ENCODE data around the gene RANBP9.

The RANBP9 gene

DNA sequence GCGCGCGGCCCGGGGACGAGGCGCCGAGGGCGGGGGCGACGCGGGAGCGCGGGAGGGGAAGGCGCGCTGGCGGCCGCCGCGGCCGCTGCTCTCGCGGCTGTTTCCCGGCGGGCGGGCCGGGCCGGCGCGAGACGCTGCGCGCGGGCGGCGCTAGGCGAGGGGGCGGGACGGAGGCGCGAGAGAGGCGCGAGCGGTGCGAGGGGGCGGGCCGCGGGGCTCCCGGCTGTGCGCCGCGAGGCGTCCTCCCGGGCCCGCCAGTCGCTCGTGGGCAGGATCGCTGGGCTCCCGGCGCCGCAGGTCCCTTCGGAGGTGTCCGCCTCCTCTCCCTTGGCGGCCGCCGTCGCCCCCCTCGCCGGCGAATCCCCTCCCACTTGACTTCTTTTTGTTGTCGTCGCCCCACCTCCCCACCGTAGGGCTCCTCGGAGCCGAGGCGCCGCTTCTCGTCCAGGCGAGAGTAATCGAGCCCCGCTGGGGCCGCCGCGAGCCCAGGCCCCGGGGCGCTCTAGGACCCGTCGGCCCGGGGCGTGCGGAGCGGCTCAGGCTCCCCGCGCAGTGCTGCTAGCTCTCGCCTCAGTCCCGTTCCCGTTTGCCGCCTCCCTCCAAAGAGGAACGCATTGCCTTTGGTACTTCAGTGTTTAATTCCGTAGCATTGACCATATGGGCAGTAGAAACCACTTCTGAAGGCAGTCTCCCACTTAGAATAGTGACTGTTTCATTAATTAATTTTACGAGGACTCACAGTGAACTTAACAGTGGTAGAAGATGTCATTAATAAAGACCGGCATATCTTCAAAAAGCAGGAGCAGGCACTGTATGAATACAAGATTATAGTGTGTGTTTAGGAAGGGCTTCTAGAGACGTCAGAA, at the start of gene RANBP9:
RANBP9 (minus strand) TSS at position 103 of the 866 bp plus-strand sequence. CDS start 330 bp downstream, outside the sequence.
- H3K4me2 ChIP-seq (ENCODE audit: low read length): peak within 1 kb of the TSS; percentile 94
- H3K9me3 ChIP-seq (ENCODE audit: control insufficient read depth, insufficient read depth, low read length): no peaks in the 10 kb centered on the region
- peaks cover 28% of the 10 kb centered on the region for H3K4me1 ChIP-seq (ENCODE audit: control insufficient read depth, low read length)
- H3K27me3 ChIP-seq (ENCODE audit: control insufficient read depth, low read length): no peaks in the 10 kb centered on the region
- H3F3A ChIP-seq (ENCODE audit: control insufficient read depth, insufficient read depth): peaks cover 14% of the 10 kb centered on the region
- peak within 1 kb of the TSS; percentile 88 for H3K4me3 ChIP-seq (ENCODE audit: low read length)
- peaks cover 7% of the 10 kb centered on the region for H4K20me1 ChIP-seq (ENCODE audit: control insufficient read depth, insufficient read depth, low read depth, low read length)
- H3K9me2 ChIP-seq (replicated peaks; ENCODE audit: control insufficient read depth, low read length): no peaks in the 10 kb centered on the region; the same call in 1 of the 2 replicates
- peaks cover 40% of the 10 kb centered on the region for H3K79me2 ChIP-seq (ENCODE audit: control insufficient read depth, low read length)
- TF ChIP-seq, protein P1, sequence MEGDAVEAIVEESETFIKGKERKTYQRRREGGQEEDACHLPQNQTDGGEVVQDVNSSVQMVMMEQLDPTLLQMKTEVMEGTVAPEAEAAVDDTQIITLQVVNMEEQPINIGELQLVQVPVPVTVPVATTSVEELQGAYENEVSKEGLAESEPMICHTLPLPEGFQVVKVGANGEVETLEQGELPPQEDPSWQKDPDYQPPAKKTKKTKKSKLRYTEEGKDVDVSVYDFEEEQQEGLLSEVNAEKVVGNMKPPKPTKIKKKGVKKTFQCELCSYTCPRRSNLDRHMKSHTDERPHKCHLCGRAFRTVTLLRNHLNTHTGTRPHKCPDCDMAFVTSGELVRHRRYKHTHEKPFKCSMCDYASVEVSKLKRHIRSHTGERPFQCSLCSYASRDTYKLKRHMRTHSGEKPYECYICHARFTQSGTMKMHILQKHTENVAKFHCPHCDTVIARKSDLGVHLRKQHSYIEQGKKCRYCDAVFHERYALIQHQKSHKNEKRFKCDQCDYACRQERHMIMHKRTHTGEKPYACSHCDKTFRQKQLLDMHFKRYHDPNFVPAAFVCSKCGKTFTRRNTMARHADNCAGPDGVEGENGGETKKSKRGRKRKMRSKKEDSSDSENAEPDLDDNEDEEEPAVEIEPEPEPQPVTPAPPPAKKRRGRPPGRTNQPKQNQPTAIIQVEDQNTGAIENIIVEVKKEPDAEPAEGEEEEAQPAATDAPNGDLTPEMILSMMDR (IDR thresholded peaks at IDR 0.05; ENCODE audit: low read depth, low read length, poor library complexity, severe bottlenecking): no peak
- no peak for TF ChIP-seq EZH2phosphoT487 (IDR thresholded peaks at IDR 0.05; ENCODE audit: borderline replicate concordance, low read length)
- peaks cover 19% of the 10 kb centered on the region for H3K36me3 ChIP-seq (ENCODE audit: control insufficient read depth, low read length)
- peak within 1 kb of the TSS; percentile 87 for H3K27ac ChIP-seq (ENCODE audit: low read depth, low read length)

DNA sequence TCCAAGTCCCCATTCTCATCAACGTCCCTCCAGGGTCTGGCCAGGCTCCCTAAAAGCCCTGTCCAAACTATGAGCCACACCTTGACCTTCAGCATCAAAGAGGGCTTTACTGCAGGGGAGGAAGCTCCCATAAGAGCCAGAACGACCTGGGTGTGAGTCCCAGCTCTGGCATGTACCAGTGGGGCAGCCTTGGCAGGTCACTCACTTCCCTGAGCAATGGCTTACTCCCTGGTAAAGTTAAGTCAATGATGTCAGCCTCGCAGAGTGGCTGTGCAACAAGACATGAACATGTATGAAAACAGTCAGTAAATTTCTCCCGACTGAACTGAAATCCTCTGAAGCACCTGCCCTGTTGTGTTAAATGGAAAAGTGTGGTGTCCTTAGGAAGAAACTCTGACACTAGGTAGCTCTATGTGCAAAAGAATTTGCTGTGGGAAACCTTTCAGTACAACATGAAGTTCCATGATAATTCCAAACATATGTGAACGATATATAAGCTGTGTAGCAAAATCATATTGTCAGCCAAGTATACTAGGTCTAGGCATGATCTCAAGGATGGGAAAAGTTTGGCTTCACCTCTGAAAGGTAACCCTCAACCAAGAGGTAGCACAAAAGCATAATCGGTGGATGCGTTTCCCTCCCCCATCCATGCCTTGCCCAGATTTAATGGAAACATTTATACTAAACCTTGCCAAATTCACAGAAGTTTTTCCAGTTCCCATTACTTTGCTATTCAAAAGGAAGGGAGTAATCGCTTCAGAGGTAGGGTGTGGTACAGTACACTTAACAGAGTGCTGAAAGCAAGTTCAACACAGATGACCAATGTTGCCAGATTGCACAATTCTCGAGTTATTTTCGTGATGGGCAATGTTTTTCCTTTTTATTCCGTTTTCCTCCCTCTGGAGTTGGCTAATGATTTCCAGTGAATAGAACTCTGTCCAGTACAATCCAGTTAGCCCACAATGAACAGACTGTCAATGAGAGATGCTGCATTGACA, 49.0 kb upstream of the RANBP9 start:
- H3K79me2 ChIP-seq (ENCODE audit: control insufficient read depth, low read length): no peaks in the 10 kb centered on the region
- H4K20me1 ChIP-seq (ENCODE audit: control insufficient read depth, insufficient read depth, low read depth, low read length): no peaks in the 10 kb centered on the region
- no peak overlapping the region for H3K4me3 ChIP-seq (ENCODE audit: low read length)
- no peaks in the 10 kb centered on the region for H3K27me3 ChIP-seq (ENCODE audit: control insufficient read depth, low read length)
- no peaks in the 10 kb centered on the region for H3K9me2 ChIP-seq (replicated peaks; ENCODE audit: control insufficient read depth, low read length)
- peaks cover 42% of the 10 kb centered on the region for H3K4me1 ChIP-seq (ENCODE audit: control insufficient read depth, low read length)
- no peak overlapping the region for H3K27ac ChIP-seq (ENCODE audit: low read depth, low read length)
- H3F3A ChIP-seq (ENCODE audit: control insufficient read depth, insufficient read depth): peaks cover 9% of the 10 kb centered on the region
- peaks cover 6% of the 10 kb centered on the region; the same call in 1 of the 2 replicates for H3K9me3 ChIP-seq (ENCODE audit: control insufficient read depth, insufficient read depth, low read length)
- H3K36me3 ChIP-seq (ENCODE audit: control insufficient read depth, low read length): peaks cover 5% of the 10 kb centered on the region
- no peak overlapping the region for H3K4me2 ChIP-seq (ENCODE audit: low read length)
- no peak for TF ChIP-seq EZH2phosphoT487 (IDR thresholded peaks at IDR 0.05; ENCODE audit: borderline replicate concordance, low read length)
- TF ChIP-seq, protein P1 (IDR thresholded peaks at IDR 0.05; ENCODE audit: low read depth, low read length, poor library complexity, severe bottlenecking): no peak

DNA sequence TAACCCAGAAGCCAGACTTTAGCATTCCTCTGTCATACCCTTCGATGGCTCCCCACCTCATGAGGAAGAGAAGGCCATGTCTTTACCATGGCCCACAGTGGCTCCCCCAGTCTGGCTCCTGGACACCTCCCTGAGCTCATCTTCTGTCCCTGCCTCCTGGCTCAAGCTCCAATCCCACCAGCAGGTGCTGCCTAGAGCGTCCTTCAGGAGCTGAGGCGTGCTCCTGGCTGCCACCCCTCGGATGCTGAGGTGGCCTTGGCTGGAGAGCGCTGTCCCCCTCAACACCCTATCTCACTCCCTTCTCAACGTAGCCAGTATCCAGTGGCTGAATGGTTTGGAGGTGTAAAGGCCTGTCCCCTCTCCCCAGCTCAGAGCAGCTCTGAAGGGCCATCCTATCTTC, 47.4 kb upstream of the RANBP9 start:
- Histone ChIP-seq H3K27ac (ENCODE audit: low read depth, low read length) (no peak overlapping the region), H3K4me1 (ENCODE audit: control insufficient read depth, low read length) (peaks cover 28% of the 10 kb centered on the region), H3K36me3 (ENCODE audit: control insufficient read depth, low read length) (peaks cover 2% of the 10 kb centered on the region), H3K9me2 (replicated peaks; ENCODE audit: control insufficient read depth, low read length) (no peaks in the 10 kb centered on the region), H3K27me3 (ENCODE audit: control insufficient read depth, low read length) (no peaks in the 10 kb centered on the region), H3K4me2 (ENCODE audit: low read length) (no peak overlapping the region), H3F3A (ENCODE audit: control insufficient read depth, insufficient read depth) (peaks cover 9% of the 10 kb centered on the region), H3K4me3 (ENCODE audit: low read length) (no peak overlapping the region), H3K79me2 (ENCODE audit: control insufficient read depth, low read length) (no peaks in the 10 kb centered on the region), H4K20me1 (ENCODE audit: control insufficient read depth, insufficient read depth, low read depth, low read length) (no peaks in the 10 kb centered on the region), H3K9me3 (ENCODE audit: control insufficient read depth, insufficient read depth, low read length) (peaks cover 2% of the 10 kb centered on the region; the same call in 1 of the 2 replicates)
- no peak for TF ChIP-seq EZH2phosphoT487 (IDR thresholded peaks at IDR 0.05; ENCODE audit: borderline replicate concordance, low read length)
- TF ChIP-seq, protein P1 (IDR thresholded peaks at IDR 0.05; ENCODE audit: low read depth, low read length, poor library complexity, severe bottlenecking): no peak

Data from DOHH2 (cell line).